Mammary epithelial cell (primary cell): Measurements from ENCODE around the gene FBXO44.

Experiments
- CTCF ChIP-seq, 2 donors: IDR thresholded peaks in 1 of 2; conservative IDR thresholded peaks in 1 of 2; 2 replicates each; pipeline ENCODE4 v1.5.1; 2011 to 2012; ENCODE audit warnings: inconsistent platforms in 2 of 2, low read length in 2 of 2, mild to moderate bottlenecking in 2 of 2, control low read depth in 1 of 2, low read depth in 1 of 2; ENCODE audit not compliant: insufficient read depth in 1 of 2; ENCODE audit errors: extremely low read depth in 1 of 2
- EZH2 ChIP-seq: IDR thresholded peaks from 2 replicates; pipeline ENCODE4 v1.6.1; 2012; ENCODE audit warnings: low read length, inconsistent platforms, borderline replicate concordance

- TF ChIP-seq CTCF (conservative IDR thresholded peaks at IDR 0.05 in 1 of 2, IDR thresholded peaks at IDR 0.05 in 1 of 2; ENCODE audit: extremely low read depth in 1 of 2, insufficient read depth in 1 of 2, low read depth in 1 of 2, low read length in 2 of 2) (no peak), EZH2 (no peak)
Observed at GRCh38 chr1:11648732-11649158, 5.9 kb upstream of the FBXO44 start.
